Measurements from ENCODE around the gene PTOV1. TPM values are rescaled to one million over a fixed set of nuclear protein-coding genes. Genes with fewer than 3 reads are reported as not detected.
A peak's percentile ranks its signal among the peaks of the same experiment; 100 is the strongest.

The PTOV1 gene
- total and polyA plus RNA-seq, 2 of the 8 experiments (the other 6 are each of a cell fraction or from before 2014, with no cell fraction given) = 147 to 251 TPM

DNA sequence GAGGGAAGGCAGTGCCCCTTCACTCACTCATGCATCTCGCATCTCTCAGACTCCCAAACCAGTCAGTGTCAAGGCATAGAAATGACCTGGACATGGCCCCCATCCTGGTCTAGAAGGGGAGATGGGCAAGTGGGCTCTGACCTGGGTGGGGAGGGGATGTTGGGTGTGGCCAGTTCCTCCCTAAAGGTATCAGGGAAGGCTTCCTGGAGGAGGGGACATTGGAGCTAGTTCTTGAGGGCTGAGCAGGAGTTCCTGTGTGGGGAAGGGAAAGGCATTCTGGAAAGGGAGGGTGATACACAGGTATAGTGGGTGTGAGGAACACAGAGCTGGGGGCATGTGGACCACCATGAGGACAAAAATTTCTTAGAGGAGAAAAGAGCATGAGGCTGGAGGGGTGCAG, 41.8 kb downstream of the PTOV1 start:
- no peak for TF ChIP-seq BACH1 (IDR thresholded peaks at IDR 0.05; ENCODE audit: low read length)
- TF ChIP-seq CHD2 (IDR thresholded peaks at IDR 0.05; ENCODE audit: low read length) = no peak
- TF ChIP-seq SIX5 (IDR thresholded peaks at IDR 0.05; ENCODE audit: low read depth, low read length) = no peak
- TF ChIP-seq ATF3 (IDR thresholded peaks at IDR 0.05; ENCODE audit: insufficient read depth, low read depth, low read length) = no peak
- H3K9ac ChIP-seq (replicated peaks in 1 of 4; ENCODE audit: extremely low read depth in 1 of 4, low read depth in 3 of 4, low read length in 3 of 4) = no peak overlapping the region

More for the DNA sequence above, 41.8 kb downstream of the PTOV1 start:
- H3K36me3 ChIP-seq (ENCODE audit: control insufficient read depth in 2 of 4, insufficient read depth in 4 of 4, low read length in 3 of 4) = peaks cover 0 to 10% (median 0%) of the 10 kb centered on the region in 4 experiments; a peak in 2 of 8 replicates
- H3K4me2 ChIP-seq (ENCODE audit: insufficient read depth in 1 of 2, low read depth in 2 of 2, low read length in 2 of 2) = no peak overlapping the region
- 0 out of 2 replicates have a peak overlapping the region, but pooled peaks have one; percentile 81 for H2BK15ac ChIP-seq (ENCODE audit: low read length)
- no peak overlapping the region for H3K27ac ChIP-seq (ENCODE audit: low read depth, low read length)
- no peak overlapping the region for H3K23ac ChIP-seq (ENCODE audit: insufficient read length)
- no peak overlapping the region for H2BK120ac ChIP-seq (replicated peaks; ENCODE audit: low read depth, low read length)
- peaks cover 0 to 15% (median 8%) of the 10 kb centered on the region in 4 experiments; a peak in 5 of 7 replicates for H3K4me1 ChIP-seq (replicated peaks in 1 of 4; ENCODE audit: control insufficient read depth in 3 of 4, insufficient read depth in 4 of 4, low read length in 3 of 4)
- no peak overlapping the region for H2BK5ac ChIP-seq (ENCODE audit: low read depth, low read length)
- H3K56ac ChIP-seq (replicated peaks; ENCODE audit: insufficient read length, low read depth, low read length) = no peak overlapping the region
- peak overlapping the region; percentile 80; the same call in 1 of the 2 replicates for H2BK12ac ChIP-seq (ENCODE audit: low read depth, low read length)
- 63% methylated on average over 1 of the region's 1 CpG; no CpG with 5 or more reads in 1 of the 2 experiments for WGBS, 2 experiments (ENCODE audit: extremely low coverage in 1 of 2, insufficient coverage in 1 of 2, insufficient read length in 1 of 2, insufficient replicate concordance in 2 of 2, low coverage in 1 of 2, low lambda C conversion rate in 2 of 2, missing lambda C conversion rate in 1 of 2)
- FAIRE-seq (no peak), DNase-seq (ENCODE audit: low read depth in 1 of 2, low spot score in 2 of 2) (no peak)
- peaks cover 2% of the 10 kb centered on the region; the same call in 1 of the 2 replicates for H3K23me2 ChIP-seq (ENCODE audit: low read depth, low read length)
- no peak overlapping the region for H4K8ac ChIP-seq (ENCODE audit: extremely low read depth, insufficient read depth, low read length)
- peaks cover 0 to 11% (median 6%) of the 10 kb centered on the region in 4 experiments; a peak in 4 of 7 replicates for H3K27me3 ChIP-seq (replicated peaks in 1 of 4; ENCODE audit: control insufficient read depth in 3 of 4, extremely low read depth in 1 of 4, insufficient read depth in 3 of 4, low read length in 3 of 4)
- H3K79me2 ChIP-seq (ENCODE audit: control insufficient read depth in 1 of 2, insufficient read depth in 2 of 2, low read length in 2 of 2) = no peaks in the 10 kb centered on the region
- H2BK20ac ChIP-seq (ENCODE audit: low read length) = no peak overlapping the region
- H4K20me1 ChIP-seq (replicated peaks in 1 of 2; ENCODE audit: control insufficient read depth in 1 of 2, insufficient read depth in 2 of 2, low read length in 2 of 2) = peaks cover 1% of the 10 kb centered on the region in 2 experiments
- H3K4ac ChIP-seq (replicated peaks; ENCODE audit: insufficient read length, low read depth, low read length) = no peak overlapping the region
- H4K91ac ChIP-seq (replicated peaks; ENCODE audit: insufficient read length, low read length) = no peak overlapping the region
- H3K79me1 ChIP-seq (ENCODE audit: low read depth, low read length) = no peaks in the 10 kb centered on the region
- H2AFZ ChIP-seq (ENCODE audit: low read length) = no peak overlapping the region
- H2AK5ac ChIP-seq (ENCODE audit: low read depth, low read length) = no peak overlapping the region
- CTCF ChIA-PET (ENCODE audit: partially characterized antibody) = interaction anchor here (1.1 to 1.9 kb wide), 2 partner anchors 21 to 30 kb away, joined by 3 to 7 read pairs; no protein-coding TSS in a partner anchor
- H3K18ac ChIP-seq (ENCODE audit: extremely low read depth, low read length) = no peak overlapping the region
- POLR2A ChIA-PET (ENCODE audit: partially characterized antibody) = interaction anchor here (1.0 to 9.5 kb wide), 8 partner anchors 12 to 36 kb away, joined by 3 to 82 read pairs (median 4); partner anchors contain the start of genes AKT1S1, ATF5, NUP62 and TBC1D17
- H3K9me3 ChIP-seq (ENCODE audit: insufficient read depth in 2 of 2, low read depth in 1 of 2, low read length in 1 of 2) = peaks cover 0 to 10% of the 10 kb centered on the region in 2 experiments; a peak in 3 of 4 replicates
- H4K5ac ChIP-seq (ENCODE audit: insufficient read length, low read depth, low read length) = no peak overlapping the region
- no peak overlapping the region for H3K4me3 ChIP-seq (ENCODE audit: extremely low read depth in 1 of 4, insufficient read depth in 2 of 4, low read depth in 3 of 4, low read length in 4 of 4)
- H3K14ac ChIP-seq (ENCODE audit: insufficient read length) = no peak overlapping the region

All from H1 (cell line).